ENCODE results near the gene SPINK4.

DNA sequence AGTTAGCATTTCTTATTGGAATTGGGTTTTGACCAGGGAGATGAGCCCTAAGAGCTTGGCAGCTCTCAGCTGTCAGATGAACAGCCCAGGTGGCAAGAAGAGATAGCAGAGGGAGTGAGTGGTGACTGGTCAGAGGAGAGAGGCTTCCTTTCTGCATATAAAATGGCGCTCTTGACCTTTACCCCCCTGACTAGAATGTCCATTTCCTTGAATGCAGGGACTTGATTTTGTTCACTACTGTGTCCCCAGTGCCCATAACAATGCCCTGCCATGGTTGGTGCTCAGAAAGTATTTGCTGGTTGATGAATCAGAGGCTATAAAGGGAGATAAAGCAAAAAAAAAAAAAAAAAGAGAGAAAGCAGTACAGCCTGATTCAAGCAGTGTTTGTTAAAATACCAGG is 32.1 kb downstream of the SPINK4 start:
- TF ChIP-seq, protein P1, sequence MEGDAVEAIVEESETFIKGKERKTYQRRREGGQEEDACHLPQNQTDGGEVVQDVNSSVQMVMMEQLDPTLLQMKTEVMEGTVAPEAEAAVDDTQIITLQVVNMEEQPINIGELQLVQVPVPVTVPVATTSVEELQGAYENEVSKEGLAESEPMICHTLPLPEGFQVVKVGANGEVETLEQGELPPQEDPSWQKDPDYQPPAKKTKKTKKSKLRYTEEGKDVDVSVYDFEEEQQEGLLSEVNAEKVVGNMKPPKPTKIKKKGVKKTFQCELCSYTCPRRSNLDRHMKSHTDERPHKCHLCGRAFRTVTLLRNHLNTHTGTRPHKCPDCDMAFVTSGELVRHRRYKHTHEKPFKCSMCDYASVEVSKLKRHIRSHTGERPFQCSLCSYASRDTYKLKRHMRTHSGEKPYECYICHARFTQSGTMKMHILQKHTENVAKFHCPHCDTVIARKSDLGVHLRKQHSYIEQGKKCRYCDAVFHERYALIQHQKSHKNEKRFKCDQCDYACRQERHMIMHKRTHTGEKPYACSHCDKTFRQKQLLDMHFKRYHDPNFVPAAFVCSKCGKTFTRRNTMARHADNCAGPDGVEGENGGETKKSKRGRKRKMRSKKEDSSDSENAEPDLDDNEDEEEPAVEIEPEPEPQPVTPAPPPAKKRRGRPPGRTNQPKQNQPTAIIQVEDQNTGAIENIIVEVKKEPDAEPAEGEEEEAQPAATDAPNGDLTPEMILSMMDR (IDR thresholded peaks at IDR 0.05 in 8 of 11, conservative IDR thresholded peaks at IDR 0.05 in 3 of 11), result no peak
- no peak for TF ChIP-seq POLR2A (IDR thresholded peaks at IDR 0.05)
- no peak for TF ChIP-seq POLR2AphosphoS5 (IDR thresholded peaks at IDR 0.05)
